Osteoblast (primary cell): ENCODE measurements around the gene CTDSP1. TPM values are rescaled to one million over a fixed set of nuclear protein-coding genes. Genes with fewer than 3 reads are reported as not detected.

ENCODE experiments used
- DNase-seq: peaks from one replicate; pipeline ENCODE4 v3.0.0; 2011; ENCODE audit warnings: low spot score, mixed read lengths; ENCODE audit not compliant: insufficient read length; ENCODE audit errors: missing footprints
- H2AFZ ChIP-seq: 2 replicates; pipeline ENCODE4 v1.6.0; 2011; ENCODE audit warnings: mild to moderate bottlenecking, low read length
- H3K27ac ChIP-seq: 2 replicates; pipeline ENCODE4 v1.5.1; 2011; ENCODE audit warnings: mild to moderate bottlenecking, low read depth, low read length, moderate library complexity
- H3K27me3 ChIP-seq: 2 replicates; pipeline ENCODE4 v1.6.0; 2012; ENCODE audit warnings: mild to moderate bottlenecking, control low read depth, inconsistent platforms, low read length, moderate library complexity; ENCODE audit not compliant: insufficient read depth
- H3K36me3 ChIP-seq: 2 replicates; pipeline ENCODE4 v1.5.1; 2011; ENCODE audit warnings: mild to moderate bottlenecking, low read length, control low read depth, moderate library complexity; ENCODE audit not compliant: insufficient read depth
- H3K4me1 ChIP-seq: 2 replicates; pipeline ENCODE4 v1.5.1; 2011; ENCODE audit warnings: mild to moderate bottlenecking, low read length, control low read depth, moderate library complexity; ENCODE audit not compliant: insufficient read depth
- H3K4me2 ChIP-seq: 2 replicates; pipeline ENCODE4 v1.6.0; 2011; ENCODE audit warnings: mild to moderate bottlenecking, low read length; ENCODE audit not compliant: insufficient read depth
- H3K4me3 ChIP-seq: fragments of 200-600 bp; sonication (generic); 3 replicates; pipeline ENCODE4 v1.5.1; 2012; ENCODE audit warnings: mild to moderate bottlenecking, low read length, inconsistent platforms; ENCODE audit not compliant: insufficient read depth
- H3K79me2 ChIP-seq: 2 replicates; pipeline ENCODE4 v1.6.0; 2012; ENCODE audit warnings: mild to moderate bottlenecking, low read length, control low read depth, inconsistent platforms; ENCODE audit not compliant: insufficient read depth
- H3K9me3 ChIP-seq: 2 replicates; pipeline ENCODE4 v1.5.1; 2011; ENCODE audit warnings: low read depth, low read length, control low read depth
- H4K20me1 ChIP-seq: 2 replicates; pipeline ENCODE4 v1.6.0; 2012; ENCODE audit warnings: mild to moderate bottlenecking, low read length, control low read depth; ENCODE audit not compliant: insufficient read depth
- total RNA-seq: library from RNA; depleted of rRNA; stranded (reverse); fragments of >200 nt; gene quantifications from 2 replicates; pipeline ENCODE4 v1.2.3, GENCODE V29; 2012
- TF ChIP-seq, protein P1 (sequence below): IDR thresholded peaks from 2 replicates; pipeline ENCODE4 v1.5.1; 2011; ENCODE audit warnings: mild to moderate bottlenecking, low read depth, low read length, moderate library complexity; ENCODE audit errors: extremely low read depth

Gene CTDSP1
- total RNA-seq, 1 donor: 71.7 TPM

- peaks cover 19% of the 10 kb centered on the region for H3K4me1 ChIP-seq
- H3K4me3 ChIP-seq: peak overlapping the region; percentile 65
- no peaks in the 10 kb centered on the region for H3K27me3 ChIP-seq
- no peak for DNase-seq
- H2AFZ ChIP-seq: peak overlapping the region; percentile 65
- H3K79me2 ChIP-seq: peaks cover 26% of the 10 kb centered on the region
- peaks cover 24% of the 10 kb centered on the region for H3K36me3 ChIP-seq
- peaks cover 13% of the 10 kb centered on the region for H4K20me1 ChIP-seq
- peak overlapping the region; percentile 41 for H3K27ac ChIP-seq
- no peaks in the 10 kb centered on the region for H3K9me3 ChIP-seq
- TF ChIP-seq, protein P1, sequence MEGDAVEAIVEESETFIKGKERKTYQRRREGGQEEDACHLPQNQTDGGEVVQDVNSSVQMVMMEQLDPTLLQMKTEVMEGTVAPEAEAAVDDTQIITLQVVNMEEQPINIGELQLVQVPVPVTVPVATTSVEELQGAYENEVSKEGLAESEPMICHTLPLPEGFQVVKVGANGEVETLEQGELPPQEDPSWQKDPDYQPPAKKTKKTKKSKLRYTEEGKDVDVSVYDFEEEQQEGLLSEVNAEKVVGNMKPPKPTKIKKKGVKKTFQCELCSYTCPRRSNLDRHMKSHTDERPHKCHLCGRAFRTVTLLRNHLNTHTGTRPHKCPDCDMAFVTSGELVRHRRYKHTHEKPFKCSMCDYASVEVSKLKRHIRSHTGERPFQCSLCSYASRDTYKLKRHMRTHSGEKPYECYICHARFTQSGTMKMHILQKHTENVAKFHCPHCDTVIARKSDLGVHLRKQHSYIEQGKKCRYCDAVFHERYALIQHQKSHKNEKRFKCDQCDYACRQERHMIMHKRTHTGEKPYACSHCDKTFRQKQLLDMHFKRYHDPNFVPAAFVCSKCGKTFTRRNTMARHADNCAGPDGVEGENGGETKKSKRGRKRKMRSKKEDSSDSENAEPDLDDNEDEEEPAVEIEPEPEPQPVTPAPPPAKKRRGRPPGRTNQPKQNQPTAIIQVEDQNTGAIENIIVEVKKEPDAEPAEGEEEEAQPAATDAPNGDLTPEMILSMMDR: no peak
- H3K4me2 ChIP-seq: peak overlapping the region; percentile 85
Observed at GRCh38 chr2:218405746-218406208, 6.1 kb downstream of the CTDSP1 start.

DNA sequence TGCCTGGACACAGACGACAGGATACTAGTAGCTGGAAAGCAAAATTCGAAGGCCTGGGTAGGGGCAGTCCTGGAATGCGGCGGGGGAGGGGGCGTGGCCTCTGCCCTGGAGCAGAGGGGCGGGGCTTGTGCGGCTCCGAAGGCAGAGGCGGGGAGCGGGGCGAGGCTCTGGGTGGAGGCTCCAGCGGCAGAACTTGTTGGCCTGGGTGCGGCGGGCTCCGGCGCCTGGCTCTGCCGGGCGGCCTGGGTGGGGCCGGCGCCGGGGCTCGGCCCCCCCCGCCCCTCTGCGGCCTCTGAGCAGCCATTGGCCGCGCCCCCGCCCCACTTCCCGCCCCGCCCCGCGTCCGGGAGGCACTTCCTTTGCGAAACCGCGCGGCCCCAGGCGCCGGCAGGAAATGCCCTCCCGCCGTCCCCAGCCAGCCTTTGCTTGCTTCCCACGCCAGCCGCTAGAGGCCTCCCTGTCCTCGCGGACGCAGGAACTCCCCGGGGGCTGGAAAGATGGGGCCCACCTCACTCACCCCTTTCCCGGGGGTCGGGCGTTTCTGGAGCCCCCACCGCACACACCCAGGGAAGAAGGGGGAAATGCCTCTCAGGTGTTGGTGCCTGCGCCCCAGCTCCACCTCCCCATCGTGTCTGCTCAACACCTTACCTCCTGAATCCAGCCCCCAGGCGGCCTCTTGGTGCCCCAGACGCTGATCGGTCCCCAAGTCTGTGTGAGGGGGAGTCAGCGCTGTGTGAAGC lies 6.7 kb downstream of the CTDSP1 start:
- H3K27me3 ChIP-seq: no peaks in the 10 kb centered on the region
- TF ChIP-seq, protein P1: peak; percentile 63
- H3K4me3 ChIP-seq: peak overlapping the region; percentile 76
- H3K4me1 ChIP-seq: peaks cover 19% of the 10 kb centered on the region
- H3K27ac ChIP-seq: peak overlapping the region; percentile 59
- H3K79me2 ChIP-seq: peaks cover 20% of the 10 kb centered on the region
- H3K4me2 ChIP-seq: peak overlapping the region; percentile 90
- H3K9me3 ChIP-seq: no peaks in the 10 kb centered on the region
- H4K20me1 ChIP-seq: peaks cover 9% of the 10 kb centered on the region
- H2AFZ ChIP-seq: peak overlapping the region; percentile 65
- peak; percentile 100 for DNase-seq
- peaks cover 24% of the 10 kb centered on the region for H3K36me3 ChIP-seq

DNA sequence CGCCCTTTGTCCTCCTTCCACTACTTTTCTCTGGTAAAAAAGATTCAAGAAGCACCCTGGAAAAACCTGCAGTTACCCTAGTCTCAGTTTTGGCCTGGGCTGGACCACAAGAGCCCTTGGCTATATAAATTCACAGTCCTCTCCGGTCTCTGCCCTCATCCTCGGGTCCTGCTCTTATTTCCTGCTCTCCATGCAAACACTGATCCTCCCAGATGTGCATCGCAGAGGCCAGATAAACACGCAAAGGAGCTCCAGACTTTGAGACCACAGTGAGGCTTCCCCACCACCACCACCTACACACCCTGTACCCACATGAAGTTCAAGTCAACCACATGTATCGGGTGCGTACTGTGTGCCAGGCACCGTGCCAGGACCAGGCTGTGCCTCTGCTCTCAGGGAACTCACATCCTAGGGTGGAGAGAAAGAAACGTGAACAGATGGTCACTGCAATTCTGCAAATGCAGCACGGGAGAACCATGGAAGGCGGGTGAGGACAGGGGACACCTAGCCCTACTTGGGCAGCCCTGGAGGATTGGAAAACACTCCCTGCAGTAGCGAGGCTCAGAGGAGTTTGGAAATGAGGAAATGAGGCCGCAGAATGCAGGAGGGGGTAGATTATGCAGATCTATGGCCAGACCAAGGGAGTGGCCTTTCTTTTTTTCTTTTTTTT lies 7.4 kb downstream of the CTDSP1 start:
- Histone ChIP-seq H3K4me3 (peak overlapping the region; percentile 76), H3K9me3 (no peaks in the 10 kb centered on the region), H3K27me3 (no peaks in the 10 kb centered on the region), H3K79me2 (peaks cover 13% of the 10 kb centered on the region), H3K27ac (peak overlapping the region; percentile 59), H3K36me3 (peaks cover 23% of the 10 kb centered on the region), H2AFZ (peak overlapping the region; percentile 43), H3K4me1 (peaks cover 19% of the 10 kb centered on the region), H4K20me1 (peaks cover 2% of the 10 kb centered on the region), H3K4me2 (peak overlapping the region; percentile 90)
- DNase-seq: peak; percentile 94
- TF ChIP-seq, protein P1: no peak

DNA sequence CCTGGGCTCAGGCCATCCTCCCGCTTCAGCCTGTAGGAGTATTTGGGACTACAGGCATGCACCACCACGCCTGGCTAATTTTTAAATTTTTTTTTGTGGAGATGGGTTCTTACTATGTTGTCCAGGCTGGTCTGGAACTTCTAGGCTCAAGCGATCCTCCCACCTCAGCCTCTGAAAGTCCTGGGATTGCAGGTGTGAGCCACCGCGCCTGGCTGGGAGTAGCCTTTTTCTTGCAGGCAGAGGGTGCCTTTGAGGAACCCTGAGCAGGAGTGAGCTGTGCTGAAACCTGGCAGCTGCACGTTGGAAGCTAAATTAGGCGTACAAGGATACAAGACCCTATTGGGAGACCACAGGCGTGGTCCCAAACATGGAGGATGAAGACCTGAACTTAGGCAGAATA lies 8.0 kb downstream of the CTDSP1 start:
- Histone ChIP-seq H2AFZ (no peak overlapping the region), H3K36me3 (peaks cover 16% of the 10 kb centered on the region), H4K20me1 (no peaks in the 10 kb centered on the region), H3K4me1 (peaks cover 19% of the 10 kb centered on the region), H3K79me2 (peaks cover 6% of the 10 kb centered on the region), H3K4me2 (peak overlapping the region; percentile 90), H3K27ac (no peak overlapping the region), H3K27me3 (no peaks in the 10 kb centered on the region), H3K9me3 (no peaks in the 10 kb centered on the region), H3K4me3 (no peak overlapping the region)
- TF ChIP-seq, protein P1: no peak
- DNase-seq: no peak
